GM23248 (cell line): ENCODE data around the gene C2orf72.

ENCODE experiments used
- EZH2 ChIP-seq: fragments of 200-600 bp; sonication (generic); IDR thresholded peaks from 2 replicates; pipeline ENCODE4 v1.6.1; 2018; ENCODE audit warnings: antibody characterized with exemption, mild to moderate bottlenecking; ENCODE audit not compliant: insufficient read depth, poor library complexity, severe bottlenecking
- EZH2phosphoT487 ChIP-seq: fragments of 200-600 bp; sonication (generic); IDR thresholded peaks from 2 replicates; pipeline ENCODE4 v1.6.1; 2018; ENCODE audit warnings: antibody characterized with exemption, moderate library complexity, mild to moderate bottlenecking, low read depth; ENCODE audit not compliant: insufficient read depth

GRCh38 chr2:231001036-231001435, 36.3 kb upstream of the C2orf72 start:
- no peak for TF ChIP-seq EZH2phosphoT487
- TF ChIP-seq EZH2: no peak
